ACHN (cell line): ENCODE results near the gene CHRM1.

Source experiments
- DNase-seq: peaks from one replicate; pipeline ENCODE4 v3.0.0-alpha.2; 2015
- in situ Hi-C: cut with HindIII; loops from 2 replicates; pipeline ENCODE4 v1.10.0; 2017; ENCODE audit warnings: low sequenced_read_pairs, low pct_ligation_motif_present, low pct_unique_long_range_greater_than_20kb

CHRM1 gene

DNA sequence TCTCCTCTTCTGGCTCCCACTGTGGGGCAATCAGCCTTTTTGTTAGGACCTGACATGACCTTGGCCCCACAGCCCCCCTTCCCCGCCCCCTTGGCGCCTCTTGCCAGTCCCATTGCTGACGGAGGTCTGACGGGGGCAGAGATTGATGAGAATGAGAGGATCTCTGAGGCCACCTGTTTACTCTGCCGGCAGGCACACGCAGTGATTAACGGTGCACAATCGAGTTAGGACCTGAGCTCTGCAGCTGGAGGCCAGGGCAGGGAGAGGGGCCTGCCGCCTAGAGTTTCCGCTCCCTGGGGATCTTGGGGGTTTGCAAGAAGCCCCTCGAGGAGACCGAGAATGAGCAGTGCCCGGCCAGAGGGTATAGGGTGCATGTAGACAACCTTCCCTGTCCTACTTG is 6.8 kb upstream of the CHRM1 start:
- in situ Hi-C loops, result no loop called here
- no peak for DNase-seq

DNA sequence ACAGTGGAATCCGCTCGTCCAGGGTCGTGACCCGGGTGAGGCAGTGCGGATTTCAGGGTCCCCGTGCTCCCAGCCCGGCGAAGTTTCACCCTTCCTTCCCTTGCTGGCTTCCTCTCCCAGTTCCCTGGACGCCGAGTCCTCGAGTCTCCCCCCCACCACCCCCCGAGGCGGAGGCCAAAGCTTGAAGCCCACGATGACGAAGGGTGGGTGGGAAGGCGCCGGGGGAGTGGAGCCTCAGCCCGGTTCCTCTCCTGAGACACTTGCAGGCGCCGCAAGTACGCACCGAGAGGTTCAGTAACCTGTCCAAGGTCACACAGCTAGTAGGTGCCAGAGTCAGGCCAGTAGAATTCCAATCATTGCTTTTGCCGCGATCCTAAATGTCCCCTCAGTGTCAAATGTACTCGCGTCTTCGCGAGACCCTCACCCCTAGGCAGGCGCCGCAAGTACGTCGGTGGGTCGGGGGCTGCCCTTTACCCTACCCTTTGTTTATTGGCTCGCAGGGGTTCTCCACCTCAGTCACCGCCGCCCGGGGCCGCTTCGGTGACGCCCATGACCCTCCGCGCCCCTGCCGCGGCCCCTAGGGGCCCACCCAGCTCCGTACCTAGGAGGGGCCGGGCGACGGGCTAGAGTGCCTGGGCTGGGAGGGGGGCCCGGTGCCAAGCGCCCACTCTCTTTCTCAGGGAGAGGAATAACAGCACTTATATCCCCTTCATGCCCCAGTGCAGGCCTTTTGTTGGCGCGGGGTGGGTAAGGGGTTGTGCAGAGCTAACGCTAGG is 5.7 kb upstream of the CHRM1 start:
- DNase-seq, result no peak

GRCh38 chr11:62925745-62926679 is 4.8 kb upstream of the CHRM1 start:
- no peak for DNase-seq
- in situ Hi-C loops, result no loop called here

More for the DNA sequence above, 5.7 kb upstream of the CHRM1 start:
- in situ Hi-C loops, result no loop called here

DNA sequence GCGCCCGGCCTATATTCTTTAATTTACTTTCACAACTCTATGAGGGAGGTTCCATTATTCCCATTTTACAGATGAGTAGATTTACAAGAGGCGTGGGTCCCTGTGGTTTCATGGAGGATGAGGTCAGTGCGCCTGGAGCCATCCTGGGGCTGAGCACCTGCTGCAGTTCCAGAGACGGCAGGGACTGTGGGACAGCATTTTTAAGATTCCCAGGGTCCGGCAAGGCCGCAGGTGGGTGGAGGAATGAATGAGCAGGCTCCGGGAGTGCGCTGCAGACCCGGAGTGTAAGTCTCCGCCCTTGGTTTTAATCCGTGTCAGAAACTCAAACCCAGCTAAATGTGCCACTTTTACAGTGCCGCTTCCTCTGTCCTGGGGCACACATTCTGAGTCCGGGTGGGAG is 4.1 kb upstream of the CHRM1 start:
- in situ Hi-C loops, result no loop called here
- DNase-seq, result no peak

GRCh38 chr11:62923601-62924411 is 2.6 kb upstream of the CHRM1 start:
- in situ Hi-C loops, result no loop called here
- DNase-seq, result no peak

- DNase-seq, result no peak
- in situ Hi-C loops, result no loop called here
These were observed 1.7 kb upstream of the CHRM1 start for GRCh38 chr11:62922653-62923431.

GRCh38 chr11:62922189-62922589 is 1.0 kb upstream of the CHRM1 start:
- in situ Hi-C loops, result no loop called here
- DNase-seq, result no peak

DNA sequence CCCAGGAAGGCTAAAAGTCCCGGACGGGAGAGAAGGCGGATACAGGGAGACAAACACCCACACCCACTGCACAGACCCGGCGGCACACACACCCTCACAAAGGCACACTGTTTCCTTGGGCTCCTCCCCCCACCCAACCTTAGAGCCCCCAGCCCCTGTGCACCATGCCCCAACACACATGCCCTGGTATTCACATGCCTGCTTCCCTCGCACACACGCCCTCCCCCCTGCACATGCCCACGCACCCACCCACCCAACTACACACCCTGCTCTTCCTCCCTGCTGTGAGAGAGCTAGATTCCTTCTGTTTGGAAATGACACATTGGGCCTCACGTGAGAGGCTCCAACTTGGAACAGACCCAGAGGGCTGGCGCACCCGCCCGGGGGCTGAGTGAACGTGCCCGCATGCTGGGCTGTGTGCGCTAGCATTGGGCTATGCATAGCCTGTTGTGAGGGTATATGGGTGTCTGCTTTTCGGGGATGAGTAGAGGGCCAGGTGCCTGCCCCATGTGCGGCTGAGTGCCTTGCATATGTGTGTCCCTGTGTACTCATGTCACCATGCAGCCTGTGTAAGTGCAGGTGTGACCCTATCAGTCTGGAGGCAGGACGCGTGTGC is 518 bp upstream of the CHRM1 start:
- no peak for DNase-seq
- in situ Hi-C loops, result no loop called here

GRCh38 chr11:62919898-62920640 is 1.1 kb downstream of the CHRM1 start:
- no peak for DNase-seq
- in situ Hi-C loops, result no loop called here

DNA sequence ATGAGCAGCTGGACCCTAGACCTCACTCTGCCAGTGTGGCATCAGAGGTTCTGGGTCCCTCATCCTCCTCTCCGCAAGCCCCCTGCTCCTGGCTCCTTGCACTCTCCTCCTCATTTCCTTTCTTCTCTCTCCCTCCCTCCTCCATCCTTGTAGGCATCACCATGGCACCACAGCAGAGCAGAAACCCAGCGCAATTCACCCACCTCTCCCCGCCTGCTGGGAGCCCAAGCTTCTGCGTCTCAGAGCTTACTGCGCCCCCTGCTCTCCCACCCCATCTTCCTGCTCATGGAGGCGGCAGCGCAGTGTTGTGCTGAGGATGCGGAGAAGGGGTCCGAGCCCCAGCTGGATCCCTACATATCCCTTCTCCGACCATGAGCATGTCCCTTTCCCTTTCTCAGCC is 1.7 kb downstream of the CHRM1 start:
- in situ Hi-C loops, result no loop called here
- DNase-seq, result no peak

- in situ Hi-C loops, result no loop called here
- DNase-seq, result no peak
These were observed 2.6 kb downstream of the CHRM1 start for GRCh38 chr11:62918531-62918930.

DNA sequence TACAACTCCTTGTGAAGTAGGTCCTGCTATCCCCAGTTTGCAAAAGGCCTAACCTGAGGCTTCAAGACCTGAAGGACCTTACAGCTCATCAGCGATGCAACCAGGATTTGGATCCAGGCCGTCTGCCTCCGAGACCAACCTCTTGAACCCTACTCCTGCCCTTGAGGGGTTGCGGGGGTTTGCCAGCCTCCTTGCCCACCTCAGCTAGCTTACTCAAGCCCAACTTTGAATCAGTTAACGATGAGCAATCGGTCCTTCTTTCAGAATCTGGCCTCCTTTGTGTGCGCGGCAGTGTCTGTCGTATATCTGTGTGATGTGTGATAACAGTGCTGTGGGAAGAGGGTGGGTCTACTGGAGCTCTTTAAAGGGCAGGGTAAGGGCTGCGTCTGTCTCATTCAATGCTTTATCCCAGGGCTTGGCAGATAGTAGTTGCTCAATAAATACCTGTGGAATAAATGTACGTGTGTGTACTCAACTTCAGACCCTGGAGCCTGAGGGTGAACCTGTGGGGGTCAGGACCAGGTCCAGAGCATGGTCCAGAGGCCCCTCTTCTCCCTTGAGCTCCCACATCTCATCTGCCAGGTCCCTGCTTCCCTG is 3.2 kb downstream of the CHRM1 start:
- DNase-seq, result no peak
- in situ Hi-C loops, result no loop called here

- in situ Hi-C loops, result no loop called here
These were observed 6.7 kb downstream of the CHRM1 start for GRCh38 chr11:62914416-62914815.

DNA sequence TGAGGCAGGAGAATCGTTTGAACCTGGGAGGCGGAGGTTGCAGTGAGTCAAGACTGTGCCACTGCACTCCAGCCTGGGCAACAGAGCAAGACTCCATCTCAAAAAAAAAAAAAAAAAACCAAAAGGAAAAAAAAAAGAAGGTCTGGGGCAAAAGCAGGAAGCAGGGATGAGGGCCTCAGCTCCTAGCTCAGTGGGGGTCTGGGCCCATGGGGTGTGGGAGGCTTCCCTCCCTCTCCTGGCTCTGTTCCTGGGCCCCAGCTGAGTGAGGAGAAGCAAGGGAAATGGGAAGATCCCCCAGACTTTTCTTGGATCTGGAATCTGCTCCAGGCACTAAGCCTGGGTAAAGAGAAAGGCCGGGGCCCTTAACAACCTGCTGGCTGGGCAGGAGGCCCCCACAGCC is 8.9 kb downstream of the CHRM1 start:
- DNase-seq, result no peak
- in situ Hi-C loops, result no loop called here

More at GRCh38 chr11:62914416-62914815, 6.7 kb downstream of the CHRM1 start:
- no peak for DNase-seq

- DNase-seq, result no peak
- in situ Hi-C loops, result no loop called here
These were observed 9.7 kb downstream of the CHRM1 start for GRCh38 chr11:62911137-62912130.
